Left renal pelvis (tissue), 4 donors: ENCODE data around the gene RPS5. TPM values are rescaled to one million over a fixed set of nuclear protein-coding genes. Genes with fewer than 3 reads are reported as not detected.
"Not testable (repeated sequence)": the region's sequence is repeated elsewhere in the genome, so short reads cannot be mapped to it uniquely, and the experiment has no call there.

Source experiments
- DNase-seq, 4 donors: peaks; one replicate each; pipeline ENCODE4 v3.0.0-alpha.2; 2013; ENCODE audit warnings: low read depth in 4 of 4, low spot score in 3 of 4
- polyA plus RNA-seq, 4 donors: library from polyadenylated mRNA; unstranded; fragments of 120-200 nt; gene quantifications; one replicate each; pipeline ENCODE4 v1.2.1, GENCODE V29; 2013; ENCODE audit not compliant: insufficient read length in 4 of 4

The RPS5 gene
- 1,000 to 10,000 TPM in 1 of 4 donors, 100 to 1,000 TPM in 3; 837 to 1,018 (median 886) TPM for polyA plus RNA-seq

DNA sequence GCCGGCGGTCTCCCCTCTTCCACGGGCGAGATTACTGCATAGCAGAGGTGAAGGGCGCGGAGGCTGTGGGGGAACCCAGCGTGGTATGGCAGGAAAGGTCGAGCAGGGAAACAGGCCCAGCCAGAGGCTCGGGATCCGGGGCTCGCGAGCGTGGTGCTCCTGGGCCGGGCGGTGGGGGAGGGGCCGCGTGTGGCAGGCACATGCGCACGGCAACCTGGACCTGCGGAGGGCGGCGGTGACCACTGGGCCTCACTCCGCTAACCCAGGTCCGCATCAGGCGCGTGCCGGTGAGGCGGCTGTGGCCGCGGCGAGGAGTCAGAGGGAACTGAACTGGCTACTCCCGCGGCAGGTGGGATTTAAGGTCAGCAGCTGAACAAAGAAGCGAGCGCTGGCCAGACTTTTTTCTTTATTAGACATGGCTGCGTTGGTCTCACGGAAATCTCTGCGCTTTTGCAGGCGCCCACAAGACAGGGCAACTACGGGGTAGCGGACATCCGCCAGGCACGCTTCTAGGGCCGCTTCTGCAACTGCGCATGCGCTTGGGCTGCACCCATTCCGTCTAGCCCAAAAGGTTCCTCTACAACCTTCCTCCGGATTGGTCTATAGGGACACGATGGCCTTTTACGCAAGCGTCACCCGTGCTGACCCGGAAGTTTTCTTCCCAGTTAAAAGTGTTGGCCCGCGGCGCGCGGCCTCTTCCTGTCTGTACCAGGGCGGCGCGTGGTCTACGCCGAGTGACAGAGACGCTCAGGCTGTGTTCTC lies at the start of gene RPS5:
RPS5 (plus strand) TSS at position 694 of the 762 bp plus-strand sequence. CDS start 869 bp downstream, outside the sequence.
- peak; percentile 95 to 98 (median 96) for DNase-seq

DNA sequence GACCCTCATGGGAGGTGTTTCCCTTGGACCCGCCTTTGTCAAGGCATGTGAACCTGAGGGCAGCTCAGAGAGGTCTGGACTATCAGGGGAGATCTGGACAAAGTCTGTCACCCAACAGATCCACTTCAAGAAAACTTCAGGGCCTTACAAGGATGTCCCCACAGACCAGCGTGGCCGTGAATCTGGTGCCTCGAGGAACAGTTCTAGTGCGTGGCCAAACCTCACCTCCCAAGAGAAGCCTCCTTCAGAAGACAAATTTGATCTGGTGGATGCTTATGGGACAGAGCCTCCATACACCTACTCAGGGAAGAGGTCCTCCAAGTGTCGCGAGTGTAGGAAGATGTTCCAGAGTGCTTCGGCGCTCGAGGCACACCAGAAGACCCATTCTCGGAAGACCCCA lies 48.7 kb upstream of the RPS5 start:
- DNase-seq: no peak

DNA sequence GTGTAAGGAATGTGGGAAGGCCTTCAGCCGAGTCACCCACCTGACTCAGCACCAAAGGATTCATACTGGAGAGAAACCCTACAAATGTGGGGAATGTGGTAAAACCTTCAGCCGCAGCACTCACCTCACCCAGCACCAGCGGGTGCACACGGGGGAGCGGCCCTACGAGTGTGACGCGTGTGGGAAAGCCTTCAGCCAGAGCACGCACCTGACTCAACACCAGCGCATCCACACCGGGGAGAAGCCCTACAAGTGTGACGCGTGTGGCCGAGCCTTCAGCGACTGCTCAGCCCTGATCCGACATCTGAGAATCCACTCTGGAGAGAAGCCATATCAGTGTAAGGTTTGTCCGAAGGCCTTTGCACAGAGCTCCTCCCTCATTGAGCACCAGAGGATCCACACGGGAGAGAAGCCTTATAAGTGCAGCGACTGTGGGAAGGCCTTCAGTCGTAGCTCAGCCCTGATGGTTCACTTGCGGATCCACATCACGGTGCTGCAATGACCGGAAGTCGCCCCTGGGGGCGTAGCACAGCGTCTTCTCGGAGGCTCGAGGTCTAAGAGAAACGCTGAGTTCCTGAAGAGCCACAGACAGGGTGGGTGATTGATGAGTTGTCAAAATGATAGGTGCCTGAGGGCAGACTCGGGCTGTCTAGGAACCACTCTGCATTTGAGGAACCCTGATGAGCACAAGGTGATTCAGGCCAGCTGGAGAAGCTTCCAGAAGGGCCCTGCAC lies 48.1 kb upstream of the RPS5 start:
- no peak for DNase-seq

DNA sequence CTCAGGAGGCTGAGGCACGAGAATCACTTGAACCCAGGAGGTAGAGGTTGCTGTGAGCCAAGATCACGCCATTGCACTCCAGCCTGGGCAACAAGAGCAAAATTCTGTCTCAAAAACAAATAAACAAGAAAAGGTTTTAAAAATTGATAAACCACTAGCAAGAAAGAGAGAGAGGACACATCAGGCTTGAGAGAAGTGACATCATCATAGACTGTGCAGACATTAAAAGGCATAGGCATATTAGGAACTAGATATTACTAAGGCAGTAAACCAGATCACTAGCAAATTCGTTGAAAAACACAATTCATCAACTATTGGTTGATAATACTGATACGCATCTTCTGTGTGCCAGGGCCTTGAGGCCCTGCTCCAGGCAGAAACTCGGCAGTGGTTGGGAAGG lies 41.5 kb upstream of the RPS5 start:
- no peak for DNase-seq

DNA sequence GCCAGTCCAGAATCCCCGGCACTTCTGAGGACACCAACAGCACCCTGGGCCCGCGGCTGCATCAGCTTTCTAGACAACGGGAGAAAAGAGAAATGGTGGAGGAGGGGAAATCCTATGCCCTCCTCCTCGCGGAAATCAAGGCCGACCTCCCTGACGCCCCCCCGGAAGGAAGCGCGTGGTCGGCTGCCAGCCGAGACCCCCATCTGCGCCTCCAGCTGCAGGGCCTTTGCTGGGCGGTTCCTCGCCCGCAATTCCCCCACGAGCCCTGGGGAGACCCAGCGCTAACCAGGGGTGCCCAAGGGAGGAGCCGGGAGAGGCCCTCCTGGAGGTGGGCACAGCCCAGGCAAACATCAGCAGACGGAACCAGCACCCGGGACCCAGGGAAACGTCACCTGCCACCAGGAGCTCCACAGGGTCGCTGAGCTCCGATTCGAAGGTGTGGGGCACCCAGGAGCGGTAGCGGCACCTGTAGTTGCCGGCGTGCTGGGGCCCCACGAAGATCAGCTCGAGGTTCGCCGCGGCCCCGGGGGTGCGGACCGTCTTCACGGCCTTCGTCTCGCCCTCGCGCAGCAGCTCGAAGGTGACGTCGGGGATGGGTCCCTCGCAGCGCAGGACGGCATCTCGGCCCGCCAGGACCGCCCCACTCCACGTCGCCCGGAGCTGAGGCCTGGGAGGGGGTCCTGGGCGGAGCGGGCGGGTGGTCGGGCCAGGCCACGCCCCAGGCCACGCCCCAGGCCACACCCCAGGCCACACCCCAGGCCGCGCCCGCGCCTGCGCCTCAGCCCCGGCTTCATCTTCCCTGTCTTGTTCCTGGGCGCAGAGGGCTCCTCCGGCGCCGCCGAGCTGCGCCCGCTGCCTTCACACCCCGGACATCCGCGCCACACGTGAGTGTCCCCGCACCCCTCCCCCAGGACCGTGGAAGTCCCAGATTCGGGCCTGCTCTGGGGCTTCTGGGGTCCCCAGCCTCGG lies 39.8 kb upstream of the RPS5 start:
- DNase-seq: no peak

DNA sequence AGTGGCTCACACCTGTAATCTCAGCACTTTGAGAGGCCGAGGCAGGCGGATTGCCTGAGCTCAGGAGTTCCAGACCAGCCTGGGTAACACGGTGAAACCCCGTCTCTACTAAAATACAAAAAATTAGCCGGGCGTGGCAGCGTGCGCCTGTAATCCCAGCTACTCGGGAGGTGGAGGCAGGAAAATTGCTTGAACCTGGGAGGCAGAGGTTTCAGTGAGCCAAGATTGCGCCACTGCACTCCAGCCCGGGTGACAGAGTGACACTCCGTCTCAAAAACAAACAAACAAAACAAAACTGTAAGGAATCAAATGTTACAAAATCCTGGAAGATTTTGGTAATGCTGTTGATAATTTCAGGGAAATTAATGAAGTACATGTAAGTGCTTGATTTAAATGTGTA lies 39.0 kb upstream of the RPS5 start:
- DNase-seq: not testable (repeated sequence)

DNA sequence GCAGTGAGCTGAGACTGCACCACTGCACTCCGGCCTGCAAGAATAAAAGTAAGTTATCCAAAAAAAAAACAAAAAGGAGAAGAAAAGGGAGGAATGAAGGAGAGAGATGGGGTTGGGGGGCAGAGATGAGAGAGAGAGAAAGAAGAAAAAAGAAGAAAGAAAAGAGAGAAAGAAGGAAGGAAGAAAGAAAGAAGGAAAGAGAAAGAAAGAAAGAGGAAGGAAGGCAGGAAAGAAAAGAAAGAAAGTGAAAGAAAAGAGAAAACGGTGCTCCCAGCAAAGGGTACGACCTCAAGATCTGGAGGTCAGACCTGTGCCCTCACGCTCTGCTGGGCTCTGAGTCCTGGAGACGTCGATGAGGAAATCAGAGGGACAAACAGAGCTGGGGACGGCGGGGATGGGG lies 37.5 kb upstream of the RPS5 start:
- no peak for DNase-seq

DNA sequence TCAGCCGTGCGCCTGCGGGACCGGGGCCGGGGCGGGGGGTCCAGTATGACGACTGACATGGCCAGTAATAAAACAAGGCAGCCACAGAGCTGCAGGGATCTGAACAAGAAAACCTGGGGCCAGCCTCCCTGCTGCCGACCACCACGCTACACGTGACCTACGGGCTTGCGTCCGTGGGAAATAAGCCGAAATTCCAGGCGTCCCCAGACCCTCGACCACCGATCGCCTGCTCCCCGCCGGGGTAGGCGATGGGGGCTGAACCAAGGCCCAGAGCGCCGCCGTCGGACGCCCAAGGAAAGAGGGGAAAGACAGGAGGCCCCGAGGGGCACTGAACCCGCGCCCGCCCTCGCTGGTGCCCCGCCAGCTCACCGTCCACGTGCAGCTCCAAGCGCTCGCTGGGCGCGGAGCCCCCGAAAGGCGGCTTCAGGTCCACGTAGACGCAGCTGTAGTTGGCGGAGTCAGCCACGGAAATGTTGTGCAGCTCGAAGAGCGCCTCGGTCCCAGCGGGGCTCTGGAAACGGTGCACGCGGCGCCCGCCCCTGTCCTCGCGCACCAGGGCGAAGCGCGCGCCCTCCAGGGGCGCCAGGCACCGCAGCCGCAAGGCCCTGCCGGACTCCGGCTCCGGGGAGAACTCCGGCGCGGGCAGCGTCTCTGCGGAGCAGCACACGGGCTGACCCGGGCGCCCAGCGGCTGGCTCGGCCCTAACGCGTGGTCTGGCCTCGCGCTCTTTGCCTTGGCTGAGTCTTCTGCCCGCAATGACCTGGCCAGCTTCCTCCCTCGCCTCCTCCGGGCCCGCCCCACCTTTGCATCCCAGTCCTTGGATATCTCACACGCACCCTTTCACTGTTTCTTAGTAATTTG lies 36.8 kb upstream of the RPS5 start:
- no peak for DNase-seq

DNA sequence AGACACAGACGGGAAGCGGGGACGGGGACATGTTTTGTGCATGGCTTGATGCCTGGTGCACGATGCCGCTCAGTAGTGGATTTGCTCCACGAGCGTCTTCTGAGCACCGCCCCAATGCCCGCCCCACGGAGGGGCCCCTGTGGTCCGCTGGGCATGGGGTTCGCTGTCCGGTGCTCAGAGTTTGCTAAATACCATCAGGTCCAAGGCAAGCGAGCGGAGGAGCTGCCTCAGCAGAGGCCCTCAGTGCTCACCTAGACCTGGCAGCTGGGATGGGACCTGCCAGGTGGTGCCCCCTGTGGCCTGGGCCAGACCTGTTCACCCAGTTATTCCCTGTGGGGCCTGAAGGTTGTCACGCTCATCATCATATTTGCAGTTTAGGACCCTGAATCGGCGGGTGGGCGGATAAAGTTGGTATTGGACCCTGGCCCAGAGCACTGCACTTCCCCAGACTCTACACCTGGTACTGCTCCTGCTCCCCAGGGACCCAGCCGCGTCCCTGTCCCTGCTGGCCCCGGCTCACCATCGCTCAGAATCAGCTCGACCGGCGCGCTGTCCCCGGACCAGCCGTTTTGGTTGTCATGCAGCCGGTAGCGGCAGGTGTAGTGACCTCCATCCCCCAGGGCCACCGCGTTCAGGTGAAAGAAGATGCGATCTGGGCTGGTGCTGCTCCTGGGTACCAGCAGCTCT lies 36.1 kb upstream of the RPS5 start:
- DNase-seq: no peak

DNA sequence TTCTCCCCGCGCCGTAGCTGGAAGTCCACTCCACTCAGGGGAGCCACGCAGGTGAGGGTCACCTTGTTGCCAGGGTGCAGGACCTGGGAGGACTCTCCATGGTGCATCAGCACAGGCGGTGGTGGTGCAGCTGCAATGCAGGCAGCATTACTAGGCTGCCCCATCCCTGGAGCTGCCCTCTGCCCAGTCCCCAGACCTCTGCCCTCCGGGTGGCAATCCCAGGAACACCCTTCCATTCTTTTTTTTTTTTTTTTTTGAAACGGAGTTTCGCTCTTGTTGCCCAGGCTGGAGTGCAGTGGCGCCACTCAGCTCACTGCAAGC lies 35.6 kb upstream of the RPS5 start:
- DNase-seq: no peak

DNA sequence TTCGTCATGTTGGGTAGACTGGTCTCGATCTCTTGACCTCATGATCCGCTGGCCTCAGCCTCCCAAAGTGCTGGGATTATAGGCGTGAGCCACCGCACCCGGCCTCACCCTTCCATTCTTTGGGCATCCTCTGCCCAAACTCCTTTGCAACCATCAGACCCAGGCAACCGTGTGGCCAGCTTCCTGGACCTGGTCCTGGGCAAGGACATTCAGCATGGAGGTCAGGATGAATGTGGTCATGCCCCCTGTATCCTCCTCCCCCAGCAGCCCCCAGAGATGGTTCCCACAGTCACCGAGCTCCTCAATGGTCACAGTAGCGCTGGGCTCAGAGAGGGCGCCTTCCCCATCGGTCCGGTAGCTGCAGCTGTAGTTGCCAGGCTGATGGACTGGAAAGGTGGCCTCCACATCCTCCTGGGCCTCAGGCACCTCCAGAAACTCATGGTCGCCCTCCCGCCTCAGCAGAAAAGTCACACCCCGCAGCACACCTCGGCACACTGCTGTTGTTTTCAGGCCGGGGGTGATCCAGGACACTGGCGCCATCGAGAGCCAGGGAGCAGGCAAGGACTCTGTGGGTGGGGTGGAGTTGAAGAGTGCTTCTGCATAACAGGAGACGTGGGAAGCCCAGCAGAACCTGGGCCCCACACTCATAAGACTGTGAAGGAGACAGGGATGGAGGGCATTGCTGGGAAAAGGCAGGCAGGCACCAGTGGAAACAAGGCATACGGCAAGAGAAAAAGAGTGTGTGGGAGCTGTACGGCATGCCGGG lies 34.9 kb upstream of the RPS5 start:
- DNase-seq: no peak

DNA sequence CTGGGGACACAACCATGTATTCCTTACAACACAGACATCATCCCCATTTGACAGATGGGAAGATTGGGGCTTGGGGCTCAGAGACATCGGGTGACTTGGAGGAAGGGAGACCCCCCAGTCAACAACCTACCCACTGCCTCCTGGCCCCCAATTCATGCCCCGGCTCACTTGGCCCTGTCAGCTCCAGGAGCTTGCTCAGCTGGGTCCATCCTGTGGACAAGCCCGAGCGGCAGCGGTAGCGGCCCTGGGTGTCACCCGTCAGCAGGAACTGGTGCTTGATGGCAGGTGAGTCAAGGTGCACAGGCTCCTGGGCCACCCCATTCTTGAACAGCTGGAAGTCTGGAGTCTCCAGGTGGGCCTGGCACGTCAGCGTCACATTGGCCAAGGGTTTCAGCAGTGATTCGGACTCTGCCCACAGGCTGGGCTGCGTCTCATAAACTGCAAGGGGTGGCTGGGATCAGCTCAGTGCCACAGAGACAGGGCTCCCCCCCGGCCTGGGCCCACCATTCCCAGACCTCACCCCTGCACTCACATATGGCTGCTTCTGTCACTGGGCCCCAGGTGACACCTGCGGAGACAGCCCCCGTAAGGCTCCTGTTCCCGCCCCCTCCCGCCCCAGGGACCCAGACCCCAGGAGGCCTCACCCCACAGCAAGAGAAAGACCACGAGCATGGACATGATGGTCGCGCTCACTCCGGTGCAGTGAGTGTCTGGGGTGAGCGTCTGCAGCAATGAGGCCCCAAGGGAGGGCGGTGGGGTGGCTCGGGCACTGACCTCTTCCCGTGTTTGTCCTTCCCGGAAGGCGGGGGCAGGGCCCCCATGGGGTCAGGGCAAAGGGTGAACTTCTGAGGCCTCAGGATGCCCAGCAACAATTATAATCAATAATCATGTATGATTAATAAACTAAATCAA lies 34.1 kb upstream of the RPS5 start, which contains the start of gene A1BG:
A1BG (minus strand) TSS at position 733 of the 912 bp plus-strand sequence; CDS start at position 678, 55 bp downstream.
- DNase-seq: no peak

DNA sequence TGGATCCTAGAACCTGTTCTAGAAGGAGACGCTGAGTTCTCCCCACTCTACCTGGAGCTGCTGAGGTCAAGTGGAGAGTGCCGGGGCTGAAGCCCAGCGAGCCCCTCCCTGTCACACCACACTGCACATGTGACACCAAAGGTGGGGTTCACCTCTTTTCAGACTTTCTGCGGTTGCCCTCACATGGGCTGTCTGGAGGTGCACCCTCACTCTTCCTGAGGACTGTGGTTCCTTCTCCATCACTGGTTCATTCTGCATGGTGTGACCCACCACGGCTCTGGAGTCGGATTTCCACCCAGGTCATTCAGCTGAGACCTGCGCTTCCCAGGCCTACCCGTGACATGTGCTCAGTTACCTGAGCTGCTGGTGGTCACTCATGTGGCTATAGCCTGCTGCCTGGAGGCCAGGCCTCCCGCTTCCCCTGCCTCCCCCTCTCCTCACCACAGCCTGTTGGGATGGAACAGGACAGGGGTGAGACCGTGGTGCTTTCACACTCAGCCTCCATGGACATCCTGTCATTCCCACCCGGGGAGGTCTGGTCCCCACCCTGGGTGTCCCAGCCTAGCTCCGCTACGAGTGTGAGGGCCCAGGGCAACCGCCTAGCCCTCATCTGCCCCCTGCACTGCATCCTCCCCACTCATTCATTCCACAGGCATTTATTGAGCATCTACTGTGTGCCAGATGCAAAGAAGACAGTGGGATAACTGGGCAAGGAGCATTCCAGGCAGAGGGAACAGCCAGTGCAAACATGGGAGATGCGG lies 33.2 kb upstream of the RPS5 start:
- no peak for DNase-seq

DNA sequence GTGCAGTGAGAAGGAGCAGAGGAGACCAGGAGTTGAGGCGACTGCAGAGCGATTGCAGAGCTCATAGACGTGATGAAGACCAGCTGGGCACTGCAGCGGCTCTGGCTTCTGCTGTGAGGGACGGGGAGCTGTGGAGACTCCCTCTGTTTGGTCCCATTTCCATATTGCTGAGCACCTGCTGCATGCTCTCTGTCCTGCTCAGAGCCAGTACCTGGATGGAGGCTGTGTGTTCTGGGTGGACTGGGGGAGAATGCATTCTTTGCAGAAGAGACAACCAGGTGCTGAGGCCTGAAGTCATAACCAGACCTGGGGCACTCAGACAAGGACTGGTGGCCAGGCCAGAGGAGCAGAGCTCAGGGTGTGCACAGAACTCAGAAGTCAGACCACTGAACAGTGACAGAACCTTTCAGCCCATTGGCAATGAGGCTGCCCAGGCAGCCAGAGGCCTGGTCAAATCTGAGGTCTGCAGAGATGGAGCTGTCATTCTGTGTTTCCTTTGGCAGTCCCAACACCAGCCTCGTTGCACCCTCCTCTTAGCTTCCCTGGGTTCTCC lies 32.5 kb upstream of the RPS5 start:
- no peak for DNase-seq

DNA sequence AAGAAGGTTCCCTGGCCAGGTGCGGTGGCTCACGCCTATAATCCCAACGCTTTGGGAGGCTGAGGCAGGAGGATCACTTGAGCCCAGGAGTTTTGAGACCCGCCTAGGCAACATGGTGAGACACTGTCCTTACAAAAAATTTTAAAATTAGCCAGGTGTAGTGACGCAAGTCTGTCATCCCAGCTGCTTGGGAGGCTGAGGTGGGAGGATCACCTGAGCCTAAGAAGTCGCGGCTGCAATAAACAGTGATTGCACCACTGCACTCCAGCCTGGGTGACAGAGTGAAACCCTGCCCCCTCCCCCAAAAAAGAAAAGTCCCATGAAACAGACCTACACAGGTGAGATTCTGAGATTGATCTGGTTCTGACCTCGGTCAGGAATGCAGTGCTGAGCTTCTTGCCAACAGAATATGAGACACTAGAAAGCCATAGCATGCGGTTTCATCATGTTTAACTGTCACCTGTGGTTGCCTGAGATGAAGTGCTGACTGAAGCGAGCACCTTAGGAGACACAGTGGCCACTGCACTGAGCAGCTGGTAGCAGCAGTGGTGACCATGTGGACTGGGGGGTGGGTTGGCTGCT lies 31.8 kb upstream of the RPS5 start:
- no peak for DNase-seq
